Measurements from ENCODE around the gene PLPPR1. TPM values are rescaled to one million over a fixed set of nuclear protein-coding genes. Genes with fewer than 3 reads are reported as not detected.

The PLPPR1 gene
- polyA plus RNA-seq, 1 of the 3 experiments (the other 2 are of a cell fraction), result not detected

GRCh38 chr9:101356619-101357018 is 328.1 kb downstream of the PLPPR1 start:
- WGBS (ENCODE audit: low lambda C conversion rate), result 22% methylated on average over 1 of the region's 1 CpG
- ChIA-PET POLR2A (no interaction called here), CTCF (interaction anchor here (1.2 kb wide), 1 partner anchor 15 kb away, joined by 3 read pairs; no protein-coding TSS in a partner anchor)

GRCh38 chr9:101359679-101360078 is 331.2 kb downstream of the PLPPR1 start:
- H4K20me1 ChIP-seq (ENCODE audit: insufficient read depth), result no peaks in the 10 kb centered on the region
- H3K9me3 ChIP-seq, result no peaks in the 10 kb centered on the region
- no peak overlapping the region for H3K4me2 ChIP-seq
- no peak overlapping the region for H3K9ac ChIP-seq
- DNase-seq, result no peak
- TF ChIP-seq CHD2 (IDR thresholded peaks at IDR 0.05; ENCODE audit: low read length, partially characterized antibody), result no peak
- TF ChIP-seq PBX3 (IDR thresholded peaks at IDR 0.05), result no peak
- TF ChIP-seq CTCF (IDR thresholded peaks at IDR 0.05), result no peak
- no peak for TF ChIP-seq ZBTB33 (IDR thresholded peaks at IDR 0.05; ENCODE audit: borderline replicate concordance, low read depth)
- no peak for TF ChIP-seq RXRA (IDR thresholded peaks at IDR 0.05; ENCODE audit: borderline replicate concordance, low read depth)
- TF ChIP-seq POLR2AphosphoS5 (IDR thresholded peaks at IDR 0.05; ENCODE audit: low read depth, low read length), result no peak
- no peak for TF ChIP-seq TCF12 (IDR thresholded peaks at IDR 0.05)
- H3K27ac ChIP-seq (ENCODE audit: low read depth in 2 of 2, low read length in 1 of 2), result no peak overlapping the region
- H3K4me1 ChIP-seq (ENCODE audit: control insufficient read depth in 1 of 2, insufficient read depth in 2 of 2, low read depth in 1 of 2, low read length in 1 of 2), result no peaks in the 10 kb centered on the region
- H3K9me2 ChIP-seq, result no peaks in the 10 kb centered on the region
- H3K4me3 ChIP-seq (ENCODE audit: low read depth in 2 of 2, low read length in 1 of 2), result no peak overlapping the region
- ChIA-PET CTCF (no interaction called here), POLR2A (no interaction called here)
- H2AFZ ChIP-seq (ENCODE audit: low read depth), result no peak overlapping the region
- H3K27me3 ChIP-seq (ENCODE audit: insufficient read depth), result no peaks in the 10 kb centered on the region
- WGBS (ENCODE audit: low lambda C conversion rate), result 6% methylated on average over 1 of the region's 1 CpG
- no peaks in the 10 kb centered on the region for H3F3A ChIP-seq (replicated peaks; ENCODE audit: insufficient read depth)
- no peaks in the 10 kb centered on the region for H3K36me3 ChIP-seq (replicated peaks in 1 of 2; ENCODE audit: control insufficient read depth in 1 of 2, insufficient read depth in 2 of 2, low read length in 1 of 2)
- H3K79me2 ChIP-seq (ENCODE audit: insufficient read depth), result no peaks in the 10 kb centered on the region

More at GRCh38 chr9:101356619-101357018, 328.1 kb downstream of the PLPPR1 start:
- Histone ChIP-seq H3F3A (replicated peaks; ENCODE audit: insufficient read depth) (no peaks in the 10 kb centered on the region), H3K9me3 (no peaks in the 10 kb centered on the region), H4K20me1 (ENCODE audit: insufficient read depth) (no peaks in the 10 kb centered on the region), H3K4me1 (ENCODE audit: control insufficient read depth in 1 of 2, insufficient read depth in 2 of 2, low read depth in 1 of 2, low read length in 1 of 2) (no peaks in the 10 kb centered on the region), H3K9me2 (no peaks in the 10 kb centered on the region), H3K79me2 (ENCODE audit: insufficient read depth) (no peaks in the 10 kb centered on the region), H2AFZ (ENCODE audit: low read depth) (no peak overlapping the region), H3K27ac (ENCODE audit: low read depth in 2 of 2, low read length in 1 of 2) (no peak overlapping the region), H3K36me3 (replicated peaks in 1 of 2; ENCODE audit: control insufficient read depth in 1 of 2, insufficient read depth in 2 of 2, low read length in 1 of 2) (no peaks in the 10 kb centered on the region), H3K9ac (no peak overlapping the region), H3K4me2 (no peak overlapping the region), H3K4me3 (ENCODE audit: low read depth in 2 of 2, low read length in 1 of 2) (no peak overlapping the region), H3K27me3 (ENCODE audit: insufficient read depth) (no peaks in the 10 kb centered on the region)
- TF ChIP-seq MEF2A (IDR thresholded peaks at IDR 0.05; ENCODE audit: borderline replicate concordance, low read depth), result no peak
- TF ChIP-seq TAF1 (IDR thresholded peaks at IDR 0.05; ENCODE audit: borderline replicate concordance, low read depth, low read length), result no peak
- TF ChIP-seq, protein P1, sequence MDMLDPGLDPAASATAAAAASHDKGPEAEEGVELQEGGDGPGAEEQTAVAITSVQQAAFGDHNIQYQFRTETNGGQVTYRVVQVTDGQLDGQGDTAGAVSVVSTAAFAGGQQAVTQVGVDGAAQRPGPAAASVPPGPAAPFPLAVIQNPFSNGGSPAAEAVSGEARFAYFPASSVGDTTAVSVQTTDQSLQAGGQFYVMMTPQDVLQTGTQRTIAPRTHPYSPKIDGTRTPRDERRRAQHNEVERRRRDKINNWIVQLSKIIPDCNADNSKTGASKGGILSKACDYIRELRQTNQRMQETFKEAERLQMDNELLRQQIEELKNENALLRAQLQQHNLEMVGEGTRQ (IDR thresholded peaks at IDR 0.05; ENCODE audit: borderline replicate concordance, low read depth, low read length), result no peak
- no peak for TF ChIP-seq PBX3 (IDR thresholded peaks at IDR 0.05)
- no peak for TF ChIP-seq EZH2phosphoT487 (IDR thresholded peaks at IDR 0.05; ENCODE audit: borderline replicate concordance, low read depth)
- TF ChIP-seq TEAD4 (IDR thresholded peaks at IDR 0.05; ENCODE audit: borderline replicate concordance, insufficient read depth), result no peak
- TF ChIP-seq RCOR1 (IDR thresholded peaks at IDR 0.05; ENCODE audit: low read length), result no peak
- TF ChIP-seq GATA2 (CRISPR knock-in tag; IDR thresholded peaks at IDR 0.05), result no peak
- TF ChIP-seq NFIC (IDR thresholded peaks at IDR 0.05; ENCODE audit: borderline replicate concordance), result no peak
- TF ChIP-seq FOXM1 (IDR thresholded peaks at IDR 0.05; ENCODE audit: low read depth), result no peak
- TF ChIP-seq GABPA (IDR thresholded peaks at IDR 0.05; ENCODE audit: low read depth), result no peak
- no peak for TF ChIP-seq SMC3 (IDR thresholded peaks at IDR 0.05; ENCODE audit: low read depth, low read length)
- TF ChIP-seq FOSL2 (IDR thresholded peaks at IDR 0.05; ENCODE audit: borderline replicate concordance, low read depth), result no peak
- DNase-seq, result no peak
